ENCODE measurements around the gene BACH2.
"Not testable (repeated sequence)": the region's sequence is repeated elsewhere in the genome, so short reads cannot be mapped to it uniquely, and the experiment has no call there.

The BACH2 gene

DNA sequence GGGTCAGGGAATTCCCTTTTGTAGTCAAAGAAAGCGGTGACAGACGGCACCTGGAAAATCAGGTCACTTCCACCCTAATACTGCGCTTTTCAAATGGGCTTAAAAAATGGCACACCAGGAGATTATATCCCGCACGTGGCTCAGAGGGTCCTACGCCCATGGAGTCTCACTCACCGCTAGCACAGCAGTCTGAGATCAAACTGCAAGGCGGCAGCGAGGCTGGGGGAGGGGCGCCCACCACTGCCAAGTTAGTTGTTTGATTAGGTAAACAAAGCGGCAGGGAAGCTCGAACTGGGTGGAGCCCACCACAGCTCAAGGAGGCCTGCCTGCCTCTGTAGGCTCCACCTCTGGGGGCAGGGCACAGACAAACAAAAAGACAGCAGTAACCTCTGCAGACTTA is 242.4 kb downstream of the BACH2 start:
- not testable (repeated sequence) for DNase-seq

DNA sequence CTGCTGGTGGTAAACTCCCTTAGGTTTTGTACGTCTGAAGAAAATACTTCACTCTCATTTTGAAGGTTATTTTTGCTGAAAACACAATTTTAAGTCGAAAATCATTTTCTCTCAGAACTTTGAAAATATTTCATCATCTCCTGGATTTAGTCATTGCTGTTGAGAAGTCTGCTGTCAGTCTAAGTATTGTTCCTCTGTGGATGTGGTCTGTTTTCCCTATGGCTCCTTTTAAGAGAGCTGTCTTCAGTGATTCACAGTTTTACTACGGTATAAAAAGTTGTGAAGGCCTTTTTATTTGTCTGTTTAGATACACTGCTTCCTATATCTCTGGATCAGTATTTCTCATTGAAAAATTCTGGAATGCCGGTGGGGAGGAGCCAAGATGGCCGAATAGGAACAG is 243.0 kb downstream of the BACH2 start:
- DNase-seq = no peak

DNA sequence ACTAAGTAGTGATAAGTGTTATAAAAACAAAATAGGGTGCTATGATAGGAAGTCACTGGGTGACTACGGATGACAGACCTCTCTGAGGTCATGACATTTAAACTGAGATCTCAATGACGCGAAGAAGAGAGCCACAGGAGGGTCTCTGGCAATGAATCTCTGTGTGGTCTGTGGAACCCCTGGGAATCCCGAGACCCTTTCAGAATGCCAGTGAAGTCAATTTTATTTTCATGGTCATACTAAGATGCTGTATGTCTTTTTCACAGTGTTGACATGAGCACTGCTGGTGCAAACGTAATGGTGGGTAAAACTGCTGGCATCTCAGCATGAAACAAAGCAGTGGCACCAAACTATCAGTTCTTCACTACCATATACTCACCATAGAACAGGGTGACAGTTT is 247.3 kb downstream of the BACH2 start:
- no peak for DNase-seq

DNA sequence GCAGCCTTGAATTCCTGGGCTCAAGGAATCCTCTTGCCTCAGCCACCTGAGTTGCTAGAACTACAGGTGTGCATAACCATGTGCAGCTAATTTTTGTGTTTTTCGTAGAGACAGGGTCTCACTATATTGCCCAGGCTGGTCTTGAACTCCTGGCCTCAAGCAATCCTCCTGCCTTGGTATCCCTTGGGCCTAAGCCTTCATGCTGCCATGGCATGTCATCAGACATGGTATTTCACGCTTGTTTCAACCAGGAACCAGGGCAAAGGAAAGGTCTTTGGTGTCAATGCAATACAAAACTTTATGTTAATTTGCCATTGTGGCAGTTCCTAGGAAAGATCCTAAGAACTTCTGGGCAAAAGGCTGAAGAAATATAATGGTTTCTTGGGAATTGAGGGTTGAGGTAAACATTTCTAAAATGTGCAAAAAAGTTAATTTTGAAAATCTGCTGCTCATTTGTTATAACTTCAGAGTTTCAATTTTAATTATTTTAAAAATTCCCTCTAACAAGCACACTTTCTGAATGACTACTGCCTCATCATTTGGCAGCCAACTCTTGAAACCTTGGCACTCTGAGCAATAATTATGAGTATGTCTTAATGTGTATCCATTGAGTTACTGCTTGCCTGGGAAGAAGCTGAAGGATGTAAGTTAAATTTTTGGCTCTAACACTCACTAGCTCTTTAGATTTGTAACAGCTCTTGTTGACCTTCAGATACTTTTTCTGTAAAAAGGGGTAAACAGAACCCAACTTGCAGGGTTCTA is 248.3 kb downstream of the BACH2 start:
- no peak for DNase-seq

DNA sequence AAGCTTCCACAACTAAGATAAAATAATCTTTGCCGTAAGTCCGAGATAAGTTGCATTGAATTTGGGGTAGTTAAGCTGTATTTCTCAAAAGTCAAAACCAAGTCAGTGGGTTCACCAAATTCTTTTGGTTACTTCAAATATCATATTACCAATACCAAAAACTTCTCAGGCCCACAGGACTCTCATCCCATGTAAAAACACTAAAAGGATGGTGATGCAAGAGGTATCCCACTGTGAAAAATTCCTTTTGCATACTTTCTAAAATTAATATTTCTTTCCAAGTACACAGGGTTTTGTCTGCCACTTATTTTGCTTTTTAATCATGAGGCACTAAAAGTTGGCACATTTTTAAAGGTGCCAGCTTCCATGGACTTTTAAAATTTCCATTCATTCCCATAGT is 251.1 kb downstream of the BACH2 start:
- no peak for DNase-seq

DNA sequence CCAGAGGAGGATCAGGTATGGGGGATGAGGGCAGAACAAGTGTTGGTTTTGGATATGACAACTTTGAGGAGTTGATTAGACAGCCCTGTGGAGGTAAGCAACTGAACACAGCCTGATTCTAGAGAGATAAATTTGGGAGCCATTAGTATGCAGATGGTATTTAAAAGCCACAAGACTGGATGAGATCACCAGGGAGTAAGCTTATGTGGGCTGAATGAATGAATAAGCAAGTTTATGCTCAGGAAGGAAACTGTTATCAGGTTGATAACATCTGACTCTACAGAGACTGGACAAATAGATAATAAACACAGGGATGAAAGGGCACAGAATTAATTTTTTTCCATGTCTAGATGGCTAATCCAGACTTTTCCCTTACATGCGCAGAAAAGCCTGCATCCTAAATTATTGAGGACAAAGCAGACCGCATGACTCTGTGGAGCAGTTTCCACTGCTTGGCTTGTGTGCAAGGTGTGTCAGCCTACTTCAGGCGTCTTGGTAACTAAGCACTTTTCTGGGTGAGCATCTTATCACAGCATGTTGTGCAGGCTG is 251.7 kb downstream of the BACH2 start:
- DNase-seq = no peak

- DNase-seq = no peak
Observed at GRCh38 chr6:90044182-90044832, 252.3 kb downstream of the BACH2 start.

DNA sequence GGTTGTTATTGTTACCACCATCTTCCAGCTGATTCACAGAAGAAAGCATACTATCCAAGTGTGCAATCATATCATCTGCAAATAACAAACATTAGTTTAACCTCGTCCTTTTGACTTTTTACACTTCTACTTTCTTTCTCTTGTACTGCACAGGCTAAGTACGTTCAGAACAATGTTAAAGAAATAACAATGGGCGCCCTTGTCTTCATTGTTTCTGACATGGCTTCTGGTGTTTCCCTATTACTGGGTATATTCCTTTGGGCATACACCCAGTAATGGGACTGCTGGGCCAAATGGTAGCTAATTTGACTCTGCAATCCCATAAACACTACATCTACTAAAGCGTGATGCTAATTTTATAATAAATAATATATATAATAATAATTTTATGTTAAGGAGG is 255.7 kb downstream of the BACH2 start:
- DNase-seq = no peak

DNA sequence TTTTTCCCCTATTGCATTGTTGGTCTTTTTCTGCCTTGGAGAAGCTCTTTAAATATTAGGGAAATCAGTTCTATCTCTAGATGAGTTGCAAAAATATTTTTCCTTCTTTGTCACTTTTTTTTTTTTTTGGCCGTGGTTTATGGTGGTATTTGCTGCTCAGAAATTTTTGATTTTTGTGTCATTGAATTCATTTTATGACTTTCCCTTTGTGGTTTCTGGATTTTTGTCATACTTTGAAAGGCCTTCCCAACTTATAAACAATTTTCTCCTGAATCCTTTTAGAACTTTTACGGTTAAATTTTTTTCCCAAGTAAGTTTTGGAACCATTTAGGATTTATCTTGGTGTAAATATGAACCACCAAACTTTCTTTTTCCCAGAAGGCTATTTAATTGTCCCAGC is 256.7 kb downstream of the BACH2 start:
- DNase-seq = no peak

GRCh38 chr6:90038961-90039653 is 257.5 kb downstream of the BACH2 start:
- DNase-seq = no peak

- no peak for DNase-seq
Observed at GRCh38 chr6:90036963-90037362, 259.7 kb downstream of the BACH2 start.

DNA sequence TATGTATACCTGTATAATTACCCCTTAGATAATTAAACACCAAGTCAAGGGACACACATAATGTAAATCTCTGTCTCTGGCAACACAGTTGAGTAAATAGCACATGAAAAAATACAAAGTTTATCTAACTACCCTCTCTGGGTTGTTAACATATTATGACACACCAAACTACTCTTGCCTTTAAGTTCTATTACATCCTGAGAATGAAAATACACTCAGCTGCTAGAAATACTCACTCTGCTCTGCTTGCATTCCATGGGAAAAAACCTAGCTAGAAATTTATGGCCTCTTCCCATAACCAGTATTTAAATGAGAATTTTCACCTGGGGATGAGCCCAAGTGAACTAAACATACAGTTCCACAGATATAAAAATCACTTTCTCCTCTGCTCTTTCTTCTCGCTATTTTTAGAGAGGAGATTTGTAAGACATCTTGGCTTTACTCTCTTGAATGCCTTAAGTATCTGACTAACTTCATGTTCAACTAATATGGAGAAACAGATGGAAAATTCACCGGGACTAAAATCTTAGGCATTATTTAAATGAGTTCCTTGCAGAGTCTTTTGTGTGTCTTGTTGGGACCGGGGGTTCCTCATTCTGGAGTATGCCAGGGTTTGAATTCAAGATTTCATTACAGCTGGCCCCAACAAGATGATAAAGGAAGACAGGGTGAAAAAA is 261.5 kb downstream of the BACH2 start:
- DNase-seq = no peak

- no peak for DNase-seq
Observed at GRCh38 chr6:90033746-90034271, 262.8 kb downstream of the BACH2 start.

DNA sequence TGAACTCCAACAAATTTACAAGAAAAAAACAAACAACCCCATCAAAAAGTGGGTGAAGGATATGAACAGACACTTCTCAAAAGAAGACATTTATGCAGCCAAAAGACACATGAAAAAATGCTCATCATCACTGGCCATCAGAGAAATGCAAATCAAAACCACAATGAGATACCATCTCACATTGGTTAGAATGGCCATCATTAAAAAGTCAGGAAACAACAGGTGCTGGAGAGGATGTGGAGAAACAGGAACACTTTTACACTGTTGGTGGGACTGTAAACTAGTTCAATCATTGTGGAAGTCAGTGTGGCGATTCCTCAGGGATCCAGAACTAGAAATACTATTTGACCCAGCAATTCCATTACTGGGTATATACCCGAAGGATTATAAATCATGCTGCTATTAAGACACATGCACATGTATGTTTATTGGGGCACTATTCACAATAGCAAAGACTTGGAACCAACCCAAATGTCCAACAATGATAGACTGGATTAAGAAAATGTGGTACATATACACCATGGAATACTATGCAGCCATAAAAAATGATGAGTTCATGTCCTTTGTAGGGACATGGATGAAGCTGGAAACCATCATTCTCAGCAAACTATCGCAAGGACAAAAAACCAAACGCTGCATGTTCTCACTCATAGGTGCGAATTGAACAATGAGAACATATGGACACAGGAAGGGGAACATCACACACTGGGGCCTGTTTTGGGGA is 264.0 kb downstream of the BACH2 start:
- not testable (repeated sequence) for DNase-seq

DNA sequence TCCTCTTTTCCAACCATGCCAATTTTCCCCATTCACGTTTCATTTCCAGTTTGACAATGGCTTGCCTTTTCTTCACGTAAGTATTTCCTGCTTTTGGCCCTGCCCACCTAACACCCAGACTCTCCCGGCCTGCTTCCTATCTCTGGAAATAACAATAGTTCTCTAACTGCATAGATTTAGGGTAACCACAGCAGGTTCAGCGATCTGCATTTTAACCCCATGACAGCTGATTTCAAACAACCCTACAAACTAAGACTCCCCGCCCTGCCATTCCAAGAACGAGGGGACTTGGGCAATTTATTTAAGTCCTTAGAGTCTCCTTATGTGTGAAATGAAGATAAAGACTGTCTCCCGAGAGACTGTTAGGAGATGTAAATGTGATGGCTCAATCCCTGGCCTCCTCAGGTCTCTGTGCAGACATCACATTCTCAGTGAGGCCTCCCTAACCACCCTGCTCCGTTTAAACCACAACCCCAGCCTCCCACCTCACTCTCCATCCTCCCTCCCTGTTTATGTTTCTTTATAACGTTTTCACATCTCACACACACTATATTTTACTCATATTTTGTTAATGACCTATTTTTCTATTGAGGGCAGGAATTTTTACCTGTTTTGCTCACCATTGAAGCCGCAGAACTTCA is 267.5 kb downstream of the BACH2 start:
- no peak for DNase-seq

GRCh38 chr6:90028066-90028778 is 268.4 kb downstream of the BACH2 start:
- DNase-seq = no peak

DNA sequence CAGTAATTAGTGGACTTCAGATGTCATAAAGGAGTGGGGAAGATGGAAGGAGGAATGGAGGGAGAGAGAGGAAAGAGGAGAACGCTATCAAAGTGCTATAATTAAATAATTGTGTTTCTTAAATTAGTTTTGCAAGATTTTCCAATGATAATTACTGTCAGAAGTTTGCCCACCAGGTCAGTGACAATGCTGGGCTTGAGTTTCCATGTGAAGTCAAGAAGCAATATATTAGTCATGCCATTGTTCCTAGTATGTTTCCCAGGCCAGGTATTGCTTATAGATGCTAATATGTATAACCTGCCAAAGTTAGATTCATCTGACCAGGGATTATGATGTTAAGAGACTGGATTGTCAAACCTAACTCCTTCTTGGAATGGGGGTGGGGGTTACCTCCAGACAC is 270.4 kb downstream of the BACH2 start:
- DNase-seq = no peak

DNA sequence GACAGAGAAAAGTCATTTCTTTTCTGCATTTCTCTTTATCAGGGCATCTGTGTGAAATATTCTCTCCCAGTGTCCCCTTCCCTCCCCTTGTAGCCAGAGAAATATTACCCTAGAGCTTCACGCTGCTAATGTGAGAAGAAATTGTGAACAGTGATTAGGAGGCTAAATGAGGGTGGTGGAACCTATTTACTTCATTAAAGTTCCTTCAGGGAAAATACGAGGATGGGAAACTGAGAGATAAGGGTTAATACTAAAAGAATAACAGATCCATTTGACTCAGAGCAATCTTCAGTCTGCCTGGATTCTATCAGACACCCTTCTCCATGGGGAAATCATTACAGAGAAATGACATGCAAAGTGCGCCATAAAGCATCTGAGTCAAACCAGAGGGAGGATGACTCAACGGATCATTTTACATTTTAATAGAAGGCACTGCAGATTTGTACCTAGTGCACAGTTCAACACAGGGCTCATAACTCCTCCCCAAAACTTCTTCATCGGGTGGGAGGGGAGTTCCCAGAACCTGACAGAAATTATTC is 271.1 kb downstream of the BACH2 start:
- DNase-seq = peak; percentile 20 to 70

DNA sequence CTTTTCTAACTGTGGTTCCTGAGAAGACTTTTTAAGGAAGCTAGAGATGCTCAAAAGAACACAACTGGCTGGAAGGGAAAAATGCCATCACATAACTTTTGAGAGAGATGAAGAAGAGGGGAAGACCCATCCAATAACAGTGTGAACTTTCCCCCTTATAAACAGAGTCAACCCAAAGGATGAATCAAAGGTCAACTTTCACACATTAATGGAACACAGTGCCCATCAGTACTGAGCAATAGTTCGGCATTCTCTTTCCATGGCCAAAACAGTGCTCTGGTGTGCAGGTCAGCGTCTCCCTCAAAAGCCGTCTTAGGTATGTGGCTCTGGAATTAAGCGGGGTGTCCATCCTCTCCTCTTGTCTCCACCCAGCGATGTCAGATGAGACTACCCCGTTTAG is 272.0 kb downstream of the BACH2 start:
- DNase-seq = no peak

DNA sequence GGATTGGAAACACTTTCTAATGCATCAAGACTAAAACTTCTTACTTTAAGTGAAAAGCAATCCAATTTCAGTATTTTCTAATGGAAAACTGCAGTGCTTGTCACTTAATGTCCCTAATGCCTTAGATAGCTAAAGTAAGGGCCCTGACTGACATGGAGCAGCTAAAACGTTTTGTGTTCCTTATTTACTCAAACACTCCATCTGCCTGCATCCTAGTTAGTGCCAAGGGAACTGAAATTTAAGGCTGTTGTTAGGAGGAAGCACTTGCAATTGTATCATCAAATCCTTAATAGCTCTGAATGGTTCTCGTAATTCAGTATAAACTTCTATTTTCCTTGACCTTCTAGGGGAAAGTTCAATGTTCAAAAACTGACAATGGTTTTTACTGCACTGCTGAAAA is 274.9 kb downstream of the BACH2 start:
- no peak for DNase-seq

- no peak for DNase-seq
Observed at GRCh38 chr6:90020746-90021145, 275.9 kb downstream of the BACH2 start.
